Stimulated activated naive CD8-positive, alpha-beta T cell treated with anti-CD3 and anti-CD28 coated beads, Interleukin-15, Interleukin-2, amounts not matched to agents 100 ng/mL and 50 ng/mL, for 24 hours (primary cell): ENCODE data around the gene OR2Z1.

Experiments used
- H3K27ac Mint-ChIP-seq: one replicate; pipeline ENCODE4 v1.8.0; 2021; ENCODE audit warnings: mild to moderate bottlenecking, mixed read lengths
- H3K27me3 Mint-ChIP-seq: one replicate; pipeline ENCODE4 v1.8.0; 2021; ENCODE audit warnings: mixed read lengths
- H3K36me3 Mint-ChIP-seq: one replicate; pipeline ENCODE4 v1.8.0; 2021; ENCODE audit warnings: low read depth, mixed read lengths
- H3K4me1 Mint-ChIP-seq: one replicate; pipeline ENCODE4 v1.8.0; 2021; ENCODE audit warnings: low read depth, mixed read lengths
- H3K4me3 Mint-ChIP-seq: one replicate; pipeline ENCODE4 v1.8.0; 2021; ENCODE audit warnings: mild to moderate bottlenecking, mixed read lengths
- H3K9me3 Mint-ChIP-seq: one replicate; pipeline ENCODE4 v1.8.0; 2021; ENCODE audit warnings: mixed read lengths

Gene OR2Z1, protein sequence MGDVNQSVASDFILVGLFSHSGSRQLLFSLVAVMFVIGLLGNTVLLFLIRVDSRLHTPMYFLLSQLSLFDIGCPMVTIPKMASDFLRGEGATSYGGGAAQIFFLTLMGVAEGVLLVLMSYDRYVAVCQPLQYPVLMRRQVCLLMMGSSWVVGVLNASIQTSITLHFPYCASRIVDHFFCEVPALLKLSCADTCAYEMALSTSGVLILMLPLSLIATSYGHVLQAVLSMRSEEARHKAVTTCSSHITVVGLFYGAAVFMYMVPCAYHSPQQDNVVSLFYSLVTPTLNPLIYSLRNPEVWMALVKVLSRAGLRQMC

DNA sequence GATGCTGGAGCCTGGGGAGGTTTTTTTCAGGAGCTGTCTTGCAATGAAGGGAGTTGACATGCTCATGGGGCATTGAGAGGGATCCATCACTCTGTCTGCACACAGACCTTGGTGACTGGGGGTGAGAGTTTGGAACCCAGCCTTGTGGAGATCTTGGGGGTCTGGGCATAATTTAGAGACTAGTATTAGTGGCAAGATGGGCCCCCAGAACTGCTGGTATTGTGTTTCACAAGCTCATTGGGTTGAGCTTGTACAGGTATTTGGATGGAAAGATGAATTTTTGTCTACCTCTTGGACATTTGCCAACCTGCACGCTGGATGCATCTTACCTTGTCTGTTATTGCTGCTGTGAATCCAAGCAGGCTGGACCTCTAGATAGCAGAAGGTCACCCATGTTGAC lies at the start of gene OR2Z1:
TSS of gene OR2Z1 (plus strand) at position 301 of the 400 bp plus-strand sequence. CDS start 9,395 bp downstream, outside the sequence.
- Mint-ChIP-seq H3K36me3 (no peaks in the 10 kb centered on the region), H3K27me3 (peaks cover 14% of the 10 kb centered on the region)

DNA sequence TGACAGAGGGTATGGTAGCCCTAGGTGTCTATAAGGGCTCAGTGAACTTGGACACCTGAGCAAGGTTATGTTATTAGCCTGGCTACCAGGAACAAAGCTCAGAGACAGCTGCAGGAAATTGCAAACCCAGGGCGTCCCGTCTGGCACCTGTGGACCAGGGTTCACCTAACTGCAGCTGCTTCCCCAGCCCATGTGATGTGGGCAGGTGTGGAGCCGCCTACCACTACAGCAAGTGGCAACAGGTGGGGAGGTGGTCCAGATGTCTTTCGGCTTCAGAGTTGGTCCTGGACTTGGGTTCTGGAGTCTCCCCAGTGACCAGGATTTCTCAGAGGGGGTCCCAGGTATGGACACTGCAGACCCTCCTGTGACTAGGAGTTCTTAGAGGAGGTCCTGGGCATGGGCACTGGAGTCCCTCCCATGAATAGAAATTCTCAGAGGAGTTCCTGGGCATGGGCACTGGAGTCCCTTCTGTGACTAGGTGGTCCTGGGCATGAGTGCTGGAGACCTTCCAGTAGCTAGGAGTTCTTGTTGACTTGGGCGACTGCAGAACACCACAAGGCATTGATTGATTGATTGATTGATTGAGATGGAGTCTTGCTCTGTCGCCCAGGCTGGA lies 48.0 kb upstream of the OR2Z1 start:
- Mint-ChIP-seq H3K27ac (no peak overlapping the region), H3K4me3 (no peak overlapping the region), H3K36me3 (peaks cover 5% of the 10 kb centered on the region), H3K27me3 (no peaks in the 10 kb centered on the region), H3K9me3 (peaks cover 5% of the 10 kb centered on the region), H3K4me1 (peaks cover 44% of the 10 kb centered on the region)

More for the DNA sequence above, at the start of gene OR2Z1:
- Mint-ChIP-seq H3K4me3 (no peak within 1 kb of the TSS), H3K4me1 (no peaks in the 10 kb centered on the region), H3K9me3 (peaks cover 4% of the 10 kb centered on the region), H3K27ac (no peak within 1 kb of the TSS)

DNA sequence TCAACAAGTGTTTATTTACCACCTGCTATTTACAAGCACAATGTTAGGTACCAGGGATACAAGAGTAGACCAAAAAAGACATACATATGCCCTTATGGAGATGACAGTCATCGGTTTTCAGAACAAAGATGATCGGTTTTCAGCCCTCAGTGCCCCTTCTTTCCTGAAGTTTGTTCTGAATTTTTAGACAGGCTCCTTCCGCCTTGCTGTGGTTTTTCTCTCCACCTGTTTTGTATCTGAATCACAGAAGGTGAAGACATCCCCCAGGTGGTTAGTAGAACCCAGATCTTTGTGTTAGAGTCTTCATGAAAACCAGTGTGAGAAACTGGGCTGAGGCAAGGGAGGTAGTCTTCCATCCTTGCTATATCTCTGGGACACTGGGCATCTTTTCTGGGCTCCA lies 46.4 kb upstream of the OR2Z1 start:
- Mint-ChIP-seq H3K36me3 (peaks cover 8% of the 10 kb centered on the region), H3K4me3 (no peak overlapping the region), H3K4me1 (peaks cover 32% of the 10 kb centered on the region), H3K27ac (no peak overlapping the region), H3K27me3 (no peaks in the 10 kb centered on the region), H3K9me3 (peaks cover 8% of the 10 kb centered on the region)

DNA sequence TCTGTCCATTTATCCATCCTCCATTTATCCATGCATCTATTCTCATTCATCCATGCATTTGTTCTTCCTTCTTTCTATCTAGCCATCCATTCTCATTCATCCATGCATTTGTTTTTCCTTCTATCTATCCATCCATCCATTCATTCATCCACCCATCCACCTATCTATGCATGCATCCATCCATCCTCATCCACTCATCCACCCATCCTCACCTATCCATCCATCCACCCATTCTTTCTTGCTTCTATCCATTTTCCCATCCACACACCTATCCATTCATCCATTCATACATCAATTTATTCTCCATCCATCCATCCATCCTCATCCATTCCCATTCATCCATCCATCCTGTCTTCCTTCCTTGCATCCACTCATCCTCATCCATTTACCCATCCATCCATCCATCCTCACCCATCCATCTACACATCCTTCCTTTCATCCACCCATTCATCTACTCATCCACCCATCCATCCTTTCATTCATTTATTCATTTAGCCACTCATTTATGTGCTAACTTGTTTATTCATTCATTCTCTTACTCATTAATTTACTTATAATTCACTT lies 43.1 kb upstream of the OR2Z1 start:
- H3K4me3 Mint-ChIP-seq: no peak overlapping the region
- peaks cover 13% of the 10 kb centered on the region for H3K9me3 Mint-ChIP-seq
- peaks cover 8% of the 10 kb centered on the region for H3K36me3 Mint-ChIP-seq
- no peaks in the 10 kb centered on the region for H3K27me3 Mint-ChIP-seq
- peaks cover 41% of the 10 kb centered on the region for H3K4me1 Mint-ChIP-seq
- H3K27ac Mint-ChIP-seq: no peak overlapping the region

DNA sequence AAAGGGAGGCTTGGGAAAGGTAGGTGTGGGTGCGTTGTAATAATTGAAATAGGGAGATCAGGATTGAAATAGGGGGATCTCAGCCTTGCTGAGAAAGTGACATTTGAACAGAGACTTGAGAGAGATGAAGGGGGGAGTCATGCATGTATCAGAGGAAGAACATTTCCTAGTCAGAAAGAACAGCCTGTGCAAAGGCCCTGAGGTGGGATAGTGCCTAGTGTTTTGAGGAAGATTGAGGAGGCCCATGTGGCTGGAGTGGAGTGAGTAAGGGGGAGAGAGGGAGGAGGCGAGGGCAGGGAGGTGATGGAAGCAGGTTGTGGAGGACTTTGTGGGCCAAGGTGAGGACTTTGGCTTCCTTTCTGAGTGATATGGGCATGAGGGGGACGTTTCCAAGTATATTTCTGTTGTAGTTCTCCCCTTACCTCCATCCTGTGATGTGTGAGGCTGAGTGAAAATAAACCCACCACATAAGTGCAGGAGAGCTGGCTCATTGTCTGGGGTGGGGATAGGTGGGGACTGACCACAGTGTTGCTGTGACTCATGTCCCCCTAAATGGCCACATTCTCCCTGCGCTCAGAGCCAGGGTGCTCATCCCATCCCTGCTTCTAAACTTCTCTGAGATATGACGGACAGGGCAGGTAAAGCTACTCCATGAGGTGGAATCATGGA lies 40.6 kb upstream of the OR2Z1 start:
- peaks cover 8% of the 10 kb centered on the region for H3K36me3 Mint-ChIP-seq
- peaks cover 13% of the 10 kb centered on the region for H3K9me3 Mint-ChIP-seq
- peaks cover 28% of the 10 kb centered on the region for H3K4me1 Mint-ChIP-seq
- H3K27ac Mint-ChIP-seq: no peak overlapping the region
- H3K4me3 Mint-ChIP-seq: no peak overlapping the region
- no peaks in the 10 kb centered on the region for H3K27me3 Mint-ChIP-seq

DNA sequence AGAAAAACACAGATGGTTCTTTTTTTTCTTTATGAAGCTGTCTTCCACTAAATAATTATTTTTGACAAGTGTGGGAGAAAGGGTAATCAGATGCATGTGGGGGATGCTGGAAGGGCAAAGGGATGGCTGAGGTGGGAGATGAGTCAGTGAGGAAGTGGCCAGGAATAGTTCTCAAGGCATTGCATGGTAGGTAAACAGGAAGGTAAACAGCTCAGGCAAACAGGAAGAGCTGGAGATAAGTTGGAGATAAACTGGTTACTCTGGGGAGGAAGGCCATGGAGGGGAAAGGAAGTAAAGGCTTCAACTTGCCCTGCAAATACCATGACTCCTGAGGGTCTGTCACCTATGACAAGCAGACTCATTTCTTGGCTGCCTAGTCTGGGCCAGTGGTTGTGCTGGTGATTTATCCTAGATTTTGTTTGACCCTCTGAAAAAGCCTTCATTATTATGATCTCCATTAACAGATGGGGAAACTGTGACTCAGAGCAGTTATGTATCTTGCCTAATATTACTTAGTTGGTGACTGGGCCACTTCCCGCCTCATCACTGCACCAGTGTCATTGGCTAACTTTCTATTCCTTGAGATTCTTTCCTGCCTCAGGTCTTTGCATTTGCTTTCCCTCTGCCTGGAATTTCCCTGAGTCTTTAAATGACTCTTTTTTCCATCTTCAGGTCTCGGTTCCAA lies 39.9 kb upstream of the OR2Z1 start:
- peaks cover 13% of the 10 kb centered on the region for H3K9me3 Mint-ChIP-seq
- no peak overlapping the region for H3K4me3 Mint-ChIP-seq
- H3K4me1 Mint-ChIP-seq: peaks cover 28% of the 10 kb centered on the region
- H3K27me3 Mint-ChIP-seq: no peaks in the 10 kb centered on the region
- H3K36me3 Mint-ChIP-seq: peaks cover 8% of the 10 kb centered on the region
- no peak overlapping the region for H3K27ac Mint-ChIP-seq

DNA sequence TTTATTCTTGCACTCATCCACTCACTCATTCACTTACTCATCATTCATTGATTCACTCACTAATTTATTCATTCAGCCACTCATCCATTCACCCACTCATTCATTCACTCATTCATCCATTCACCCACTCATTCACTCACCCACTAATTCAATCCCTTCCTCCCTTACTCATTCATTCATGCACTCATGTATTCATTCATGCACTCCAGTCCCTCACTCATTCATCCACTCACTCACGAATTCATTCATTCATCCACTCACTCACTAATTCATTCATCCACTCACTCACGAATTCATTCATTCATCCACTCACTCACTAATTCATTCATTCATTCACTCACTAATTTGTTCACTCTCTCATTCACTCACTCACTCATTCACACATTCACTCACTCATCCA lies 39.0 kb upstream of the OR2Z1 start:
- Mint-ChIP-seq H3K4me3 (no peak overlapping the region), H3K27ac (no peak overlapping the region), H3K27me3 (peaks cover 3% of the 10 kb centered on the region), H3K9me3 (peaks cover 13% of the 10 kb centered on the region), H3K36me3 (peaks cover 8% of the 10 kb centered on the region), H3K4me1 (peaks cover 28% of the 10 kb centered on the region)

DNA sequence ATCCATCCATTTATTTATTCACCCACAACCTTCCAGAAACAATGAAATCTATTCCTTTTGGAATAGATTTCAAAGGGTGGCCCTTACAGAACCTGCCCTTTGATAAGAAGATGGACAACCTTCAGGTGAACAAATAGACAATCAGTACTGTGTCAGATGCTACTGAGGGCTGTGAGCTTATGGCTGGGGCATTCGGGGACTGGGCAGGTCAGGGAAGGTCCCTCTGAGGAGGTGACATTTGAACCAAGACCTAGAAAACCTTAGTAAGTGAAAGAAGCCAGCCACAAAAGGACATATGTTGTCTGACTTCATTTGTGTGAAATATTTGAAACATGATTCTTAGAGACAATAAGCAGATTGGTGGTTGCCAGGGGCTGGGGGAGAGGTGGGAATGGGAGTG lies 38.5 kb upstream of the OR2Z1 start:
- Mint-ChIP-seq H3K4me1 (peaks cover 28% of the 10 kb centered on the region), H3K36me3 (peaks cover 7% of the 10 kb centered on the region), H3K9me3 (peaks cover 12% of the 10 kb centered on the region), H3K4me3 (no peak overlapping the region), H3K27me3 (peaks cover 3% of the 10 kb centered on the region), H3K27ac (peak overlapping the region; percentile 21)

DNA sequence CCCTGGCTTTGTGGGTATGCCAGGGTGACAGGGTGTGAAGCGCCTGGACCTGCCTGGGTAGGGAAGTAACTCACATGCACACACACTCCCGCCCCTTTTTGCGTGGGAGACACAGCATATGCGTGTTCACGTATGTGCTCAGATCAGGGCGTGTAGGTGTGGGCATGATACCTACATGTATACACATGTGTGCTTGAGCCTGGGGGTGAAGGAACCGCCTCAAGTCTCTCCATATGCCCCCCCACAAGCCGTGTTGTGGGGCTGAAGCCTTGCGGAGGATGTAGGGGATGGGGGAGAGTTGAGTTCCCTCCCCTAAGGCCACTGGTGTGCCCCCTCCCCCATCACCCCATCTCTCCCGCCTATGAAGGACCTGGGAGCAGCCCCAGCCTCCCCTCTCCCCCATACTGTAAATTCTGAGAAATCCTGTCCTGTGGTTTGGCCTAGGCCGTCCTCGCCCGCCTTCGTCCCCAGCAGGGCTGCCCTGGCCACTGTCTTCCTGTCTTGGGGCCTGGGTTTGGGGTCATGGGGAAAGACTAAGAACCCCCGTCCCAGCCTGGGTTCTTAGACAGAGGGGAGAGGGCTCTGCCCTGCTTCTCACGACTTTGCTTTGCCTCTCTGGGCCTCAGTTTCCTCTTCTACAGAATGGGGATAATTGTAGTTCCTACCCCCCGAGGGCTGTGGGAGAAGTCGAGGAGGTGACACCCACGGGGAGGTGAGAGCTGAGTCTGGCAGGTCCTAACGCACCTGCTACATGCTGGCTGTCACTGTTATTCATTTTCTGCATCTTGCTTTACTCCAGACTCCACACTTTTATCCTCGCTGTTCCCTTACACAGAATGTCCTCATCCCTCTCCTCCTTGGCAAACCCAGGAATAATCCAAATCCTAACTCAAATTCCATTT lies 37.2 kb upstream of the OR2Z1 start:
- Mint-ChIP-seq H3K4me3 (no peak overlapping the region), H3K27me3 (peaks cover 3% of the 10 kb centered on the region), H3K27ac (no peak overlapping the region), H3K36me3 (no peaks in the 10 kb centered on the region), H3K4me1 (peaks cover 28% of the 10 kb centered on the region), H3K9me3 (peaks cover 5% of the 10 kb centered on the region)

DNA sequence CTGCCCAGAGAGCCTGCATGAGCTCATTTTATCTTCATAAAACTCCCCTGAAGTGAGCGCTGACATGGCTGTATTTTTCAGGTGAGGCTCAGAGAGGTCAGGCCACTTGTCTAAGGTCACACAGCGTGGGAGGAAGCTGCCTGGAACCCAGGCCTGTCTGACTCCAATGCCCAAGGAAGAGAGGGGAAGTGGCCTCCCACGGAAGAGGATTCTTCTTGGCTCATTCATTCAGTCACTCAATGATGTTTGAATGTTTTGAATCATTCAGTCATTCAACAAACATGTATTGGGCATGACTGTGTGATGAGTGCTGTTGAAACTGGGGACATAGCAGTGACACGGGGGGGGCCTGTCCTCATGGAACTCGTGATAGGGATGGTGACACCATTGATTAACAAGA lies 34.9 kb upstream of the OR2Z1 start:
- Mint-ChIP-seq H3K27me3 (peaks cover 6% of the 10 kb centered on the region), H3K4me3 (no peak overlapping the region), H3K4me1 (peaks cover 16% of the 10 kb centered on the region), H3K36me3 (no peaks in the 10 kb centered on the region), H3K27ac (no peak overlapping the region), H3K9me3 (peaks cover 5% of the 10 kb centered on the region)

DNA sequence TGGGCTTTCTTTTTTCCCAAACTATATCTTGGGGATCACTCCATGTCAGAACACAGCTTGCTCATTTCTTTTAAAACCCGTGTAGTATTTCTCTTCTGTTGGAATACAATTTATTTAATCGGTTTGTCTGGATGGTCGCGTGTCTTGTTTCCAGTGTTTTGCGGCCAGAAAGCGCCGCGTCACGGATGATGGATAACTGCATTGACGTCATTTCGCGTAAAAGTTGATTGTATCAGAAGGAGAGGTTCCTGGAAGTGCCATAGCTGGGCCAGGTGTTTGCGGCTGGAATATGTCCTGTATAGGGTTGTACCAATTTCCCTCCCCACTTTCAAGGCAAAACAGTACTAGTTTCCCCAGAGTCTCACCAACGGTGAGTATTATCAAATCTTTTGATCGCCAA lies 32.5 kb upstream of the OR2Z1 start:
- H3K4me1 Mint-ChIP-seq: peaks cover under 1% of the 10 kb centered on the region
- no peaks in the 10 kb centered on the region for H3K36me3 Mint-ChIP-seq
- no peaks in the 10 kb centered on the region for H3K9me3 Mint-ChIP-seq
- no peak overlapping the region for H3K27ac Mint-ChIP-seq
- peaks cover 20% of the 10 kb centered on the region for H3K27me3 Mint-ChIP-seq
- H3K4me3 Mint-ChIP-seq: no peak overlapping the region

DNA sequence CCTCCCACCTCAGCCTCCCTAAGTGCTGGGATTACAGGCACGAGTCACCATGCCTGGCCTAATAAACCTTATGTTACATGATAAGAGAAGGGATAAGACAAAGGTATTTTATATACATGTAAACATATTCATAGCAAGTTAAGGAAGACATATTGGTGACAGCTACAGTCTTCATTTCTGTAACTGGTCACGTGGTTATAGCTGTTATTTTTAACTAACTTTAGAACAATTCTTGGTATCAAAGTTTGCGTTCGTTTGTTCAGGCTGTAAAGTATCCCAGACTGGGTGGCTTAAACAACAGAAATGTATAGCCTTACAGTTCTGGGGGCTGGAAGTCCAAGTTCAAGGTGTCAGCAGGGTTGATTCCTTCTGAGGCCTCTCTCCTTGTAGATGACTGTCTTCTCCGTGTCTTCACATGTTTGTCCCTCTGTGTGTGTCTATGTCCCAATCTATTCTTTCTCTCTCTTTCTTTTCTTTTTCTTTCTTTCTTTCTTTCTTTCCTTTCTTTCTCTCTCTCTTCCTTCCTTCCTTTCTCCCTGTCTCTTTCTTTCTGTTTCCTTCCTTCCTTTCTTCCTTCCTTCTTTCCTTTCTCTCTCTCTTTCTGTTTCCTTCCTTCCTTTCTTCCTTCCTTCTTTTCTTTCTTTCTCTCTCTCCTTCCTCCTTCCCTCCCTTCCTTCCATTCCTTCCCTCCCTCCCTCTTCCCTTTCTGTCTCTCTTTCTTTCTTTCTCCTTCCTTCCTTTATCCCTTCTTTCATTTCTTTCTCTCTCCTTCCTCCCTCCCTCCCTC lies 30.5 kb upstream of the OR2Z1 start:
- peaks cover 20% of the 10 kb centered on the region for H3K27me3 Mint-ChIP-seq
- H3K4me1 Mint-ChIP-seq: peaks cover 9% of the 10 kb centered on the region
- H3K36me3 Mint-ChIP-seq: no peaks in the 10 kb centered on the region
- H3K27ac Mint-ChIP-seq: no peak overlapping the region
- no peak overlapping the region for H3K4me3 Mint-ChIP-seq
- H3K9me3 Mint-ChIP-seq: no peaks in the 10 kb centered on the region

DNA sequence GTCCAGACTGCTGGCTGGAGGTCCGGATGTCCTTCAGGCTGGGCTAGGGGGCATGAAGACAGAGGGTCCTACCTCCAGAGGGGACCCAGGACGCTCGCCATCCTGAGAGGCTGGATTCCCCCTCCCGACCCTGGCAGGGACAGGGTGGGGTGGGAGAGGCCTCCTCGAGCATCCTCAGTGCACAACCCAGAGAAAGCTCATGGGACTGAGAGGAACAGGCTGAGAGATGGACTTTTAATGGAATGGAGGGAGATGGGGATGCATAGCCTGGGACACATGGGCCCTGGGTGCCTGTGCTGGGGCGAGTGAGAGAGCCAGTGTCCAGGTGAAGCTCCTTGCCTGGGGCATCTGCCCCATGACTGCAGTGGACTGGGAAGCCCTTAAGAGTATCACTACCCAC lies 25.9 kb upstream of the OR2Z1 start:
- H3K4me3 Mint-ChIP-seq: no peak overlapping the region
- H3K36me3 Mint-ChIP-seq: no peaks in the 10 kb centered on the region
- peaks cover 24% of the 10 kb centered on the region for H3K27me3 Mint-ChIP-seq
- H3K27ac Mint-ChIP-seq: no peak overlapping the region
- peaks cover 26% of the 10 kb centered on the region for H3K4me1 Mint-ChIP-seq
- no peaks in the 10 kb centered on the region for H3K9me3 Mint-ChIP-seq
